Endothelial cell of umbilical vein (primary cell): ENCODE measurements around the gene CRHR2. TPM values are rescaled to one million over a fixed set of nuclear protein-coding genes. Genes with fewer than 3 reads are reported as not detected.

Experiments
- BruUV-seq: library from RNA; stranded (reverse); fragments of 400-500 nt; replicated peaks from 2 replicates; lab custom pipeline; 2021; lab: Mats Ljungman, UMichigan
- CTCF ChIA-PET: fragments of 300-600, 350-600 bp; sonication (Branson Sonifier 250); formaldehyde crosslinking; loops from one replicate; lab custom pipeline; 2021; ENCODE audit warnings: antibody characterized with exemption, inconsistent platforms; lab: Charles Lee
- POLR2A ChIA-PET: fragments of 300-600, 350-600 bp; sonication (Branson Sonifier 250); formaldehyde crosslinking; loops from one replicate; lab custom pipeline; 2021; ENCODE audit warnings: antibody characterized with exemption, inconsistent platforms; lab: Charles Lee
- DNase-seq: peaks from one replicate; pipeline ENCODE4 v3.0.0-alpha.2; 2011; ENCODE audit warnings: low read depth, low spot score
- FAIRE-seq: peaks from 2 replicates; lab custom pipeline; 2011; peaks lifted over from hg19 to GRCh38; lab: Jason Lieb, UNC
- H2AFZ ChIP-seq: 2 replicates; pipeline ENCODE4 v1.6.0; 2012; ENCODE audit warnings: low read depth, low read length, control low read depth, inconsistent platforms
- H3K27ac ChIP-seq: 2 replicates; pipeline ENCODE4 v1.5.1; 2011; ENCODE audit warnings: low read depth, mild to moderate bottlenecking, control low read depth, low read length, moderate library complexity; ENCODE audit not compliant: insufficient read depth
- H3K27me3 ChIP-seq, 2 experiments: 2 replicates each; pipeline versions ENCODE4 v1.6.0 to v1.6.1; 2011; ENCODE audit warnings: low read length in 2 of 2, mixed read lengths in 1 of 2; ENCODE audit not compliant: control insufficient read depth in 2 of 2, insufficient read depth in 2 of 2
- H3K36me3 ChIP-seq, 2 experiments: 2 replicates in 1 of 2; 3 replicates in 1 of 2; pipeline ENCODE4 v1.5.1; 2011; ENCODE audit warnings: low read length in 2 of 2, mild to moderate bottlenecking in 1 of 2, moderate library complexity in 1 of 2; ENCODE audit not compliant: control insufficient read depth in 2 of 2, insufficient read depth in 2 of 2; ENCODE audit errors: extremely low read depth in 1 of 2
- H3K4me1 ChIP-seq: 3 replicates; pipeline ENCODE4 v1.5.1; 2011; ENCODE audit warnings: mild to moderate bottlenecking, low read length; ENCODE audit not compliant: control insufficient read depth, insufficient read depth; ENCODE audit errors: extremely low read depth
- H3K4me2 ChIP-seq: 2 replicates; pipeline ENCODE4 v1.6.1; 2011; ENCODE audit warnings: low read length, control low read depth, mixed read lengths; ENCODE audit not compliant: insufficient read depth
- H3K4me3 ChIP-seq, 3 experiments: fragments of 200-600 bp in 1 of 3; sonication (generic), shearing (Covaris generic) in 1 of 3; replicated peaks in 1 of 3; 2 replicates each; pipeline ENCODE4 v1.5.1; 2011 to 2016; ENCODE audit warnings: control low read depth in 3 of 3, low read length in 3 of 3, mild to moderate bottlenecking in 2 of 3, inconsistent platforms in 1 of 3, low read depth in 1 of 3, moderate library complexity in 1 of 3; ENCODE audit not compliant: insufficient read depth in 1 of 3
- H3K79me2 ChIP-seq: 2 replicates; pipeline ENCODE4 v1.6.0; 2012; ENCODE audit warnings: low read length, inconsistent platforms; ENCODE audit not compliant: control insufficient read depth, insufficient read depth
- H3K9ac ChIP-seq: replicated peaks from 2 replicates; pipeline ENCODE3; 2011; ENCODE audit warnings: low read length, control low read depth; ENCODE audit not compliant: insufficient read depth; ENCODE audit errors: extremely low read depth
- H3K9me1 ChIP-seq: replicated peaks from 3 replicates; pipeline ENCODE4 v1.6.0; 2011; ENCODE audit warnings: mild to moderate bottlenecking, low read length; ENCODE audit not compliant: control insufficient read depth, insufficient read depth; ENCODE audit errors: extremely low read depth
- H3K9me3 ChIP-seq: replicated peaks from 2 replicates; pipeline ENCODE4 v1.5.1; 2012; ENCODE audit warnings: low read length, inconsistent platforms; ENCODE audit not compliant: control insufficient read depth, insufficient read depth
- H4K20me1 ChIP-seq: replicated peaks from 2 replicates; pipeline ENCODE3; 2011; ENCODE audit warnings: mild to moderate bottlenecking, low read length; ENCODE audit not compliant: control insufficient read depth, insufficient read depth; ENCODE audit errors: extremely low read depth
- EZH2 ChIP-seq: IDR thresholded peaks from 2 replicates; pipeline ENCODE4 v1.6.1; 2012; ENCODE audit warnings: borderline replicate concordance, low read depth, mild to moderate bottlenecking, moderate library complexity, low read length, inconsistent platforms; ENCODE audit not compliant: severe bottlenecking
- FOS ChIP-seq: IDR thresholded peaks from 2 replicates; pipeline ENCODE4 v1.6.1; 2011; ENCODE audit warnings: mild to moderate bottlenecking, low read length, moderate library complexity, borderline replicate concordance; ENCODE audit not compliant: insufficient read depth
- GATA2 ChIP-seq: IDR thresholded peaks from 2 replicates; pipeline ENCODE4 v1.7.0; 2011; ENCODE audit warnings: low read depth, mild to moderate bottlenecking, moderate library complexity, mixed read lengths, low read length; ENCODE audit not compliant: insufficient read length, insufficient read depth
- JUN ChIP-seq: IDR thresholded peaks from 2 replicates; pipeline ENCODE4 v1.6.1; 2011; ENCODE audit warnings: borderline replicate concordance, low read depth; ENCODE audit not compliant: insufficient read length, insufficient read depth
- MYC ChIP-seq: IDR thresholded peaks from one replicate; pipeline ENCODE4 v1.6.1; 2011; ENCODE audit warnings: mild to moderate bottlenecking, low read depth, low read length
- POLR2A ChIP-seq: IDR thresholded peaks from 2 replicates; pipeline ENCODE4 v1.6.1; 2012; ENCODE audit warnings: low read depth, mild to moderate bottlenecking, control low read depth, low read length
- POLR2AphosphoS5 ChIP-seq: IDR thresholded peaks from 2 replicates; pipeline ENCODE4 v1.6.1; 2012; ENCODE audit warnings: low read depth, mild to moderate bottlenecking, control low read depth, low read length, moderate library complexity; ENCODE audit not compliant: insufficient read depth
- dilution Hi-C: fragments of 300-500 bp; cut with MboI; formaldehyde crosslinking; loops from one replicate; pipeline ENCODE4 v1.15.0; 2019; ENCODE audit warnings: low sequenced_read_pairs; ENCODE audit not compliant: extremely low pct_ligation_motif_present
- intact Hi-C: fragments of 100-400 bp; cut with micrococcal nuclease; formaldehyde crosslinking; loops from one replicate; pipeline ENCODE4 v1.10.0; 2022
- polyA plus RNA-seq, 4 experiments: library from polyadenylated mRNA; depleted of rRNA in 3 of 4; stranded (reverse) in 3 of 4; unstranded in 1 of 4; fragments of >200 nt; gene quantifications; 2 replicates each; pipeline versions ENCODE4 v1.2.1 to v1.2.3, GENCODE V29; 2011 to 2012; ENCODE audit warnings: missing spikeins in 1 of 4
- total RNA-seq: library from RNA; stranded (reverse); gene quantifications from 2 replicates; pipeline ENCODE4 v1.2.3, GENCODE V29; 2021
- TF ChIP-seq, protein P1 (sequence below), 2 donors: IDR thresholded peaks; 1 replicate in 1 of 2; 2 replicates in 1 of 2; pipeline ENCODE4 v1.5.1; 2011; ENCODE audit warnings: low read length in 2 of 2, mild to moderate bottlenecking in 2 of 2, moderate library complexity in 2 of 2, control low read depth in 1 of 2, inconsistent platforms in 1 of 2, low read depth in 1 of 2; ENCODE audit not compliant: insufficient read depth in 1 of 2; ENCODE audit errors: extremely low read depth in 1 of 2
- TF ChIP-seq, protein P2 (sequence below): IDR thresholded peaks from 2 replicates; pipeline ENCODE4 v1.6.1; 2011; ENCODE audit not compliant: insufficient read depth, insufficient read length

CRHR2 gene
- total and polyA plus RNA-seq, 2 donors (not counting 3 experiments of a cell fraction or from before 2014, with no cell fraction given), result not detected

DNA sequence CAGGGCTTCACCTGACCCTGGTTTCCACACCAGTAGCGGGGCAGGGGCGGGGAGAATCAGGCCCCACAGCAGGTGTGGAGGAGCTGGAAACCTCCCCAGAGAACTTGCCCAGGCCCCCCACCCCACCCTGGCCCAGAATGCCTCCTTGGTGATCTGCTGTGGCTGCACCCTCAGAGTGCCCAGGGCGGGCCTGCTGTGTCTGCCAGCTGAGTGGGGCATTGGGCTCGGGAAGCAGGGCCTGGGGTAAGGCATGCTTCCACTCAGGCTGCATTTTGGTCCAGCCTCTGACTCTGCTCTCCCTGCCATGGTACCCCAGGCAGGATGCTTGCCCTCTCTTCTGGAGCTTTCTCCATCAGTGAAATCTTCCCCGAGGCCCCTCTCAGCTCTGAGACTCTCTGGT lies 1.1 kb upstream of the CRHR2 start:
- no peak overlapping the region for H3K4me2 ChIP-seq
- ChIA-PET POLR2A (no interaction called here), CTCF (interaction anchor here (1.0 kb wide), 1 partner anchor 56 kb away, joined by 3 read pairs; no protein-coding TSS in a partner anchor)
- no peaks in the 10 kb centered on the region for H4K20me1 ChIP-seq
- no peaks in the 10 kb centered on the region for H3K36me3 ChIP-seq
- H3K27me3 ChIP-seq, result peaks cover 56 to 61% of the 10 kb centered on the region in 2 experiments
- no peak overlapping the region for H2AFZ ChIP-seq
- DNase-seq (no peak), FAIRE-seq (no peak)
- TF ChIP-seq, protein P1, sequence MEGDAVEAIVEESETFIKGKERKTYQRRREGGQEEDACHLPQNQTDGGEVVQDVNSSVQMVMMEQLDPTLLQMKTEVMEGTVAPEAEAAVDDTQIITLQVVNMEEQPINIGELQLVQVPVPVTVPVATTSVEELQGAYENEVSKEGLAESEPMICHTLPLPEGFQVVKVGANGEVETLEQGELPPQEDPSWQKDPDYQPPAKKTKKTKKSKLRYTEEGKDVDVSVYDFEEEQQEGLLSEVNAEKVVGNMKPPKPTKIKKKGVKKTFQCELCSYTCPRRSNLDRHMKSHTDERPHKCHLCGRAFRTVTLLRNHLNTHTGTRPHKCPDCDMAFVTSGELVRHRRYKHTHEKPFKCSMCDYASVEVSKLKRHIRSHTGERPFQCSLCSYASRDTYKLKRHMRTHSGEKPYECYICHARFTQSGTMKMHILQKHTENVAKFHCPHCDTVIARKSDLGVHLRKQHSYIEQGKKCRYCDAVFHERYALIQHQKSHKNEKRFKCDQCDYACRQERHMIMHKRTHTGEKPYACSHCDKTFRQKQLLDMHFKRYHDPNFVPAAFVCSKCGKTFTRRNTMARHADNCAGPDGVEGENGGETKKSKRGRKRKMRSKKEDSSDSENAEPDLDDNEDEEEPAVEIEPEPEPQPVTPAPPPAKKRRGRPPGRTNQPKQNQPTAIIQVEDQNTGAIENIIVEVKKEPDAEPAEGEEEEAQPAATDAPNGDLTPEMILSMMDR (IDR thresholded peaks at IDR 0.05; ENCODE audit: extremely low read depth in 1 of 2, insufficient read depth in 1 of 2, low read depth in 1 of 2, low read length in 2 of 2), result no peak
- no peak for TF ChIP-seq EZH2
- no peak for TF ChIP-seq GATA2
- TF ChIP-seq JUN, result no peak
- TF ChIP-seq, protein P2, sequence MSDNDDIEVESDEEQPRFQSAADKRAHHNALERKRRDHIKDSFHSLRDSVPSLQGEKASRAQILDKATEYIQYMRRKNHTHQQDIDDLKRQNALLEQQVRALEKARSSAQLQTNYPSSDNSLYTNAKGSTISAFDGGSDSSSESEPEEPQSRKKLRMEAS, result no peak
- no peak for TF ChIP-seq POLR2AphosphoS5
- no peak for TF ChIP-seq FOS
- TF ChIP-seq POLR2A, result no peak
- TF ChIP-seq MYC, result no peak
- intact Hi-C loops, result no loop called here
- H3K4me1 ChIP-seq, result no peaks in the 10 kb centered on the region
- no peaks in the 10 kb centered on the region for H3K9me1 ChIP-seq
- H3K9ac ChIP-seq, result no peak overlapping the region
- BruUV-seq, result no TSS peak
- H3K4me3 ChIP-seq, result no peak overlapping the region
- H3K27ac ChIP-seq, result no peak overlapping the region
- H3K9me3 ChIP-seq, result no peaks in the 10 kb centered on the region
- dilution Hi-C loops, result no loop called here
- H3K79me2 ChIP-seq, result no peaks in the 10 kb centered on the region
